OCI-LY3 (cell line): ENCODE data around the gene HERC3.

Experiments
- EZH2phosphoT487 ChIP-seq: fragments of 200-600 bp; shearing (Covaris generic); IDR thresholded peaks from 2 replicates; pipeline ENCODE4 v1.6.1; 2018; ENCODE audit warnings: antibody characterized with exemption, mixed run types, low read depth
- TF ChIP-seq, protein P1 (sequence below): fragments of 200-600, 300-600 bp; sonication (generic); IDR thresholded peaks from 2 replicates; pipeline ENCODE4 v1.5.1; 2014; ENCODE audit warnings: antibody characterized with exemption, low read length, low read depth

DNA sequence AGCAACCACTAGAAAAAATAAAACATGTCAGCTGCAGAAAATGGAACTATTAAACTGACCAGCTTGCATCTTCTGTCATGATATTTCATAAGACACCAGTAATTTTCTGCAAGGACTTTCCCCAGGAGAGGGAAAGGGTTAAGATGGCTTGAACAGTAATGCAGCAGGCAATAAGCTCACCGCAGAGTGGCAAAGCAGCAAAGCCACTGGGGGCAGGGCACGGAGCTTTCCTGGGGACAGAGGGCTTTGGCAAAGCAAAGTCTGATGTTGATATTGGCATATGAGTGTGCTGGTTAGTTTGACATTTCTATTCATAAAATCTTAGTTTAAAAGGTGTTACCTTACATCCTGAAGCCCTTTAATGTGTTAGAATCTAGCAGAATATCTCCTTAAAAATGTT lies 160.5 kb downstream of the HERC3 start:
- TF ChIP-seq, protein P1, sequence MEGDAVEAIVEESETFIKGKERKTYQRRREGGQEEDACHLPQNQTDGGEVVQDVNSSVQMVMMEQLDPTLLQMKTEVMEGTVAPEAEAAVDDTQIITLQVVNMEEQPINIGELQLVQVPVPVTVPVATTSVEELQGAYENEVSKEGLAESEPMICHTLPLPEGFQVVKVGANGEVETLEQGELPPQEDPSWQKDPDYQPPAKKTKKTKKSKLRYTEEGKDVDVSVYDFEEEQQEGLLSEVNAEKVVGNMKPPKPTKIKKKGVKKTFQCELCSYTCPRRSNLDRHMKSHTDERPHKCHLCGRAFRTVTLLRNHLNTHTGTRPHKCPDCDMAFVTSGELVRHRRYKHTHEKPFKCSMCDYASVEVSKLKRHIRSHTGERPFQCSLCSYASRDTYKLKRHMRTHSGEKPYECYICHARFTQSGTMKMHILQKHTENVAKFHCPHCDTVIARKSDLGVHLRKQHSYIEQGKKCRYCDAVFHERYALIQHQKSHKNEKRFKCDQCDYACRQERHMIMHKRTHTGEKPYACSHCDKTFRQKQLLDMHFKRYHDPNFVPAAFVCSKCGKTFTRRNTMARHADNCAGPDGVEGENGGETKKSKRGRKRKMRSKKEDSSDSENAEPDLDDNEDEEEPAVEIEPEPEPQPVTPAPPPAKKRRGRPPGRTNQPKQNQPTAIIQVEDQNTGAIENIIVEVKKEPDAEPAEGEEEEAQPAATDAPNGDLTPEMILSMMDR: no peak
- no peak for TF ChIP-seq EZH2phosphoT487
